Tibial nerve (tissue), 4 donors: ENCODE measurements around the gene NR4A3. TPM values are rescaled to one million over a fixed set of nuclear protein-coding genes. Genes with fewer than 3 reads are reported as not detected.

Experiments
- DNase-seq, 2 donors: peaks; one replicate each; pipeline ENCODE4 v3.0.0-alpha.2; 2019; ENCODE audit warnings: low spot score in 2 of 2
- H3K27ac ChIP-seq, 4 donors: fragments of 200-600 bp; sonication (generic) in 3 of 4; one replicate each; pipeline ENCODE4 v1.5.1; 2017 to 2019; ENCODE audit warnings: mild to moderate bottlenecking in 1 of 4
- H3K27me3 ChIP-seq, 2 donors: fragments of 200-600 bp; sonication (generic) in 1 of 2; one replicate each; pipeline versions ENCODE4 v1.5.1 to v1.6.0; 2017 to 2019
- H3K36me3 ChIP-seq, 3 donors: fragments of 200-600 bp; sonication (generic); one replicate each; pipeline ENCODE4 v1.5.1; 2018 to 2019
- H3K4me1 ChIP-seq, 4 donors: fragments of 200-600 bp; sonication (generic) in 3 of 4; one replicate each; pipeline ENCODE4 v1.5.1; 2017 to 2019
- H3K4me3 ChIP-seq, 4 donors: fragments of 200-600 bp; sonication (generic) in 3 of 4; one replicate each; pipeline ENCODE4 v1.5.1; 2017 to 2019; ENCODE audit warnings: mild to moderate bottlenecking in 1 of 4, moderate library complexity in 1 of 4
- H3K9me3 ChIP-seq, 4 donors: fragments of 200-600 bp; sonication (generic) in 3 of 4; one replicate each; pipeline ENCODE4 v1.5.1; 2017 to 2019
- EP300 ChIP-seq, 2 donors: sonication (generic); formaldehyde crosslinking; IDR thresholded peaks; one replicate each; pipeline ENCODE4 v1.6.1; 2017; ENCODE audit warnings: antibody characterized with exemption in 2 of 2, mild to moderate bottlenecking in 1 of 2
- POLR2A ChIP-seq, 2 donors: fragments of 450-650 bp; IDR thresholded peaks; one replicate each; pipeline ENCODE4 v1.6.1; 2017; ENCODE audit warnings: antibody characterized with exemption in 2 of 2, mild to moderate bottlenecking in 2 of 2, moderate library complexity in 2 of 2
- WGBS, 2 donors: methylation state at CpG; one replicate each; pipeline ENCODE4 v1.1.5; 2018; 5-methylcytosine and 5-hydroxymethylcytosine counted together
- total RNA-seq, 4 donors: library from RNA; depleted of rRNA; stranded (reverse); fragments of >200 nt; gene quantifications; one replicate each; pipeline ENCODE4 v1.1.0, GENCODE V29; 2016
- TF ChIP-seq, protein P1 (sequence below), 5 experiments: fragments of 200-600 bp in 3 of 5; fragments of 450-650 bp in 2 of 5; sonication (generic) in 3 of 5; IDR thresholded peaks; one replicate each; pipeline ENCODE4 v1.5.1; 2016 to 2019; ENCODE audit warnings: antibody characterized with exemption in 5 of 5, mild to moderate bottlenecking in 3 of 5, moderate library complexity in 2 of 5

NR4A3 gene
- total RNA-seq, 4 donors from 2014 or later = 3.0 to 12.7 (median 4.8) TPM

DNA sequence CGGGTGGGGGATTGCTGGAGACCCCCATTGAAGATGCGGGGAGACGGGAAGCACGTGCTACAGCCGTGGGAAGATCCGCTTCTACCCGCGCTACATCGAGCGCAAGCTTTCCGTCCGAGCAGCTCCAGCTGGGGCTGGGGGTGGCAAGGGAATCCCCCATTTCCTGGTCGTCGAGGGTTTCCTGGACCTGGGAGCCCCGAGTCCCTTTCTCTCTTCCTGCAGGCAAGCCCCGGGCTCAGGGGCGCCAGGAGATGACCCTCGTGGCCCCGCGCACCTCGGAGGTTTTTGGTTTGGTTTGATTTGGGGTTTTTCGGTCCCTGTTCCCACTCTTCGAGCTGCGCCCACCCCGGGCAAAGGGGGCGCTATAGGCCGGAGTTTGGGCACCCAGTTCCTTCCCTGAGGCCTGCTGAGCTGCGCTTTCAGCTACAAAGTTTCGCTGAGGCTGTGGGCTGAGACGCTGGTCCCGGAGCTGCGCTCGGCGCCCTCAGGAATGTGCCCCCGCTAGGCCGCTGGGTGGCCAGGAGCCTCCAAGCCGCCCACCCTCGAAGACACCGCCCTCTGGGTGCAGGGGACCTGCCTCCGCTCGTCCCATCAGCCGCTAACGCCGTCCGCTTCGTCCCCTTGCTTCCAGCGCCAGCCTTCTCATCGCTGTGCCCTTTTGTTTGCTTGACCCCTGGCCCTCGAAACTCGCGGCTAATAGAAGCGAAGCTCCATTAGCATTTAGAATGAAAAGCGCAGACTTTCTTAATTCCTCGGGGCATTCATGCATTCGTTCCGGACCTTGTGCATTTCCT lies 2.9 kb downstream of the NR4A3 start:
- peaks cover 0 to 43% (median 13%) of the 10 kb centered on the region in 4 donors for H3K4me1 ChIP-seq
- H3K36me3 ChIP-seq = peaks cover 0 to 6% (median 0%) of the 10 kb centered on the region in 3 donors
- peaks cover 0 to 58% of the 10 kb centered on the region in 2 donors for H3K27me3 ChIP-seq
- H3K4me3 ChIP-seq = peak overlapping the region; percentile 73 to 90 (median 83)
- WGBS, 2 donors = 9 to 10% methylated on average over 29 to 39 of the region's 56 CpGs
- H3K9me3 ChIP-seq = no peaks in the 10 kb centered on the region
- H3K27ac ChIP-seq = peak overlapping the region in 1 of 4 donors; percentile 99
- no peak for DNase-seq
- TF ChIP-seq POLR2A (IDR thresholded peaks at IDR 0.05) = no peak
- TF ChIP-seq, protein P1, sequence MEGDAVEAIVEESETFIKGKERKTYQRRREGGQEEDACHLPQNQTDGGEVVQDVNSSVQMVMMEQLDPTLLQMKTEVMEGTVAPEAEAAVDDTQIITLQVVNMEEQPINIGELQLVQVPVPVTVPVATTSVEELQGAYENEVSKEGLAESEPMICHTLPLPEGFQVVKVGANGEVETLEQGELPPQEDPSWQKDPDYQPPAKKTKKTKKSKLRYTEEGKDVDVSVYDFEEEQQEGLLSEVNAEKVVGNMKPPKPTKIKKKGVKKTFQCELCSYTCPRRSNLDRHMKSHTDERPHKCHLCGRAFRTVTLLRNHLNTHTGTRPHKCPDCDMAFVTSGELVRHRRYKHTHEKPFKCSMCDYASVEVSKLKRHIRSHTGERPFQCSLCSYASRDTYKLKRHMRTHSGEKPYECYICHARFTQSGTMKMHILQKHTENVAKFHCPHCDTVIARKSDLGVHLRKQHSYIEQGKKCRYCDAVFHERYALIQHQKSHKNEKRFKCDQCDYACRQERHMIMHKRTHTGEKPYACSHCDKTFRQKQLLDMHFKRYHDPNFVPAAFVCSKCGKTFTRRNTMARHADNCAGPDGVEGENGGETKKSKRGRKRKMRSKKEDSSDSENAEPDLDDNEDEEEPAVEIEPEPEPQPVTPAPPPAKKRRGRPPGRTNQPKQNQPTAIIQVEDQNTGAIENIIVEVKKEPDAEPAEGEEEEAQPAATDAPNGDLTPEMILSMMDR (IDR thresholded peaks at IDR 0.05) = peak; percentile 7 to 40 (median 35)
- peak in 1 of 2 donors; percentile 47 for TF ChIP-seq EP300 (IDR thresholded peaks at IDR 0.05)

DNA sequence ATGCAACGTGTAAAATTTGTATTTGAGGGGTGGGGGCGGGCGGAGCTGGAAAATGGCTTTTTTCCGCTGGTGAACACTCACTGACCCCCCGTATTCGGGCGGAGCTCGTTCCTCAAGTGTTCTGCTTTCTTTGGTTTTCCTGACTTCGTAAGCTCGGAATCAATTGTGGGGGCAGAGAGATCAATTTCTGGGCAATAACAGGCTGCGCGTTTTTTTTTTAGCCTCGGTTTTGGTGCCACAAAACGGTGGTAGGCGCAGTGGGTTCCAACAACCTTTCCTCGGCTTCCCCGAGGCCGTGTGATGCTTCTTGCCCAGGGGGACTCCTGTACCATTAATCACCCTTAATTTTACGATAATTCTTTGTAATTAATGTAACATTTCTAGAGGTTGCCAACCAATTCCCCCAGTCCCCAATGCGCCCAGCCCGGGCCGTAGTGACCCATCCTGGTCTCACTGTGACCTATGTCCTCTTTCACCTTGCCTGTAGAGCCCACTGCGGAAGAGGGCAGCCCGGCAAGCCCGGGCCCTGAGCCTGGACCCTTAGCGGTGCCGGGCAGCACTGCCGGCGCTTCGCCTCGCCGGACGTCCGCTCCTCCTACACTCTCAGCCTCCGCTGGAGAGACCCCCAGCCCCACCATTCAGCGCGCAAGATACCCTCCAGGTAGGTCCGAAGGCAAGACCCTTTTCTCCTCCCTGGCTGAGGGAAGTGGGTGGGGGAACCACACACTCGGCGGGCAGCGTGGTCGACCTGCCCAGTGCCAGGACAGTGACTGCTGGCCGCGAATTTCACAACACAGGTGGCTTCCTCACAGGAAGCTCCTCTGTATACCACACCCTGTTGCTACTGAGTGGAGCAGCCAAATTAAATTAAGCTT lies 3.7 kb downstream of the NR4A3 start:
- Histone ChIP-seq H3K27ac (no peak overlapping the region), H3K4me3 (peak overlapping the region in 3 of 4 donors; percentile 73 to 90 (median 80)), H3K9me3 (no peaks in the 10 kb centered on the region), H3K27me3 (peaks cover 0 to 66% of the 10 kb centered on the region in 2 donors), H3K36me3 (peaks cover 0 to 6% (median 0%) of the 10 kb centered on the region in 3 donors), H3K4me1 (peaks cover 0 to 43% (median 13%) of the 10 kb centered on the region in 4 donors)
- WGBS, 2 donors = 40 to 43% methylated on average over 44 of the region's 44 CpGs
- DNase-seq = no peak
- TF ChIP-seq POLR2A (IDR thresholded peaks at IDR 0.05) (no peak), EP300 (IDR thresholded peaks at IDR 0.05) (no peak)
- TF ChIP-seq, protein P1 (IDR thresholded peaks at IDR 0.05) = no peak

DNA sequence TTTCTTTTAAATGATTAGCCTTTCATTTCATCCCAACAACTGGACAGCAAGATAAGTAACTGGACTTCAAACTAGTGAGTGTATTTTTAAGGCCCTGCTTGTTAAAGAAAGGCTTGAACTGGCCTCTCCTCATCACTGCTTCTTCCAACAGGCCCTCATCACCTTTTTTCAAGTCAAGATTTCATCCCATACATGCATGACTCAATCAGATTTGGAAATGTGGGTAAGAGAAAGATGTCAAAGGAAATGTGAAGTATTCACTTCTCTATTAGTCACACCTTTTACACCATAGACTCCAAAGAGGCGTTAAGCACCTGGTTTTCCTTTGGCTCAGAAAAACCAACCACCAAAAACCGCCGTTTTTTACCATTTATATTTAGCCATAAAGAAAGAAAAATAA lies 4.9 kb downstream of the NR4A3 start:
- H3K4me1 ChIP-seq = peaks cover 0 to 43% (median 13%) of the 10 kb centered on the region in 4 donors
- no peak for DNase-seq
- H3K36me3 ChIP-seq = peaks cover 0 to 6% (median 0%) of the 10 kb centered on the region in 3 donors
- no peak overlapping the region for H3K27ac ChIP-seq
- H3K27me3 ChIP-seq = peaks cover 0 to 77% of the 10 kb centered on the region in 2 donors
- H3K9me3 ChIP-seq = no peaks in the 10 kb centered on the region
- TF ChIP-seq POLR2A (IDR thresholded peaks at IDR 0.05) (no peak), EP300 (IDR thresholded peaks at IDR 0.05) (no peak)
- TF ChIP-seq, protein P1 (IDR thresholded peaks at IDR 0.05) = no peak
- 95% methylated on average over 3 of the region's 3 CpGs for whole genome bisulfite sequencing, 2 donors
- H3K4me3 ChIP-seq = no peak overlapping the region

DNA sequence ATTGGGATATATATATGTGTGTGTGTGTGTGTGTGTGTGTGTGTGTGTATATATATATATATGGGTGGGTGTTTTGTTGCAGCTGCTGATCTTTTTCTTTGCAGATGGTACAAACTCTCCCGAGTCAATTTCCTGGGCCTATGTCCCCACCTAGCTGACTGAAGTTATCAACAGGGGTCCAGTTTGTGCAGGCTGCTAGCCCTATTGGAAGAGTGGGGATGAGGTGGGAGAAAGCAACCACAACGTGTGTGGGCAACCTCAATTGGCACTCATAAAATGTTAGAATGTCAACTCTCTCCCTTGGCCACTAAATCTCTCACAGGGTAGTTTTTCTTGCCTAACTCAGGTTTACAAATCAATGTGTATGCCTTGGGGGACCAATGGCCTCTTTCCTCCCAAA lies 5.6 kb downstream of the NR4A3 start:
- TF ChIP-seq, protein P1 (IDR thresholded peaks at IDR 0.05) = no peak
- TF ChIP-seq EP300 (IDR thresholded peaks at IDR 0.05) (no peak), POLR2A (IDR thresholded peaks at IDR 0.05) (no peak)
- Histone ChIP-seq H3K4me1 (peaks cover 0 to 41% (median 13%) of the 10 kb centered on the region in 4 donors), H3K4me3 (no peak overlapping the region), H3K27ac (no peak overlapping the region), H3K27me3 (peaks cover 0 to 78% of the 10 kb centered on the region in 2 donors), H3K9me3 (no peaks in the 10 kb centered on the region), H3K36me3 (peaks cover 0 to 6% (median 0%) of the 10 kb centered on the region in 3 donors)
- no peak for DNase-seq
- 82 to 91% methylated on average over 2 of the region's 2 CpGs for WGBS, 2 donors
